Thyroid gland (tissue), 4 donors: ENCODE data around the gene IMPDH1. TPM values are rescaled to one million over a fixed set of nuclear protein-coding genes. Genes with fewer than 3 reads are reported as not detected.

Experiments
- DNase-seq, 2 donors: peaks; one replicate each; pipeline ENCODE4 v3.0.0-alpha.2; 2019
- H3K27ac ChIP-seq, 3 donors: fragments of 200-600 bp; sonication (generic); 1 replicate in 2 of 3; 2 replicates in 1 of 3; pipeline ENCODE4 v1.5.1; 2016 to 2019; ENCODE audit warnings: mild to moderate bottlenecking in 1 of 3, moderate library complexity in 1 of 3
- H3K27me3 ChIP-seq: fragments of 200-600 bp; sonication (generic); one replicate; pipeline ENCODE4 v1.5.1; 2019
- H3K36me3 ChIP-seq, 2 donors: fragments of 200-600 bp; sonication (generic); one replicate each; pipeline ENCODE4 v1.5.1; 2016 to 2019
- H3K4me1 ChIP-seq, 2 donors: fragments of 200-600 bp; sonication (generic); one replicate each; pipeline ENCODE4 v1.5.1; 2017 to 2019
- H3K4me3 ChIP-seq, 3 donors: fragments of 200-600 bp; sonication (generic); replicated peaks in 1 of 3; 1 replicate in 2 of 3; 2 replicates in 1 of 3; pipeline ENCODE4 v1.5.1; 2016; ENCODE audit warnings: mild to moderate bottlenecking in 1 of 3
- H3K9me3 ChIP-seq: fragments of 200-600 bp; sonication (generic); one replicate; pipeline ENCODE4 v1.5.1; 2017
- CTCF ChIP-seq, 6 experiments: fragments of 200-600 bp in 3 of 6; fragments of 450-650 bp in 3 of 6; sonication (generic) in 3 of 6; IDR thresholded peaks; one replicate each; pipeline ENCODE4 v1.5.1; 2016 to 2019; ENCODE audit warnings: antibody characterized with exemption in 6 of 6, mild to moderate bottlenecking in 2 of 6, inconsistent platforms in 1 of 6, moderate library complexity in 1 of 6
- POLR2A ChIP-seq, 2 donors: fragments of 450-650 bp; IDR thresholded peaks; one replicate each; pipeline ENCODE4 v1.6.1; 2017; ENCODE audit warnings: antibody characterized with exemption in 2 of 2, mild to moderate bottlenecking in 2 of 2, moderate library complexity in 1 of 2
- whole genome bisulfite sequencing, 2 donors: methylation state at CpG; one replicate each; pipeline ENCODE4 v1.1.5; 2017; 5-methylcytosine and 5-hydroxymethylcytosine counted together
- intact Hi-C: fragments of 100-400 bp; cut with DNase I; formaldehyde crosslinking; loops from one replicate; pipeline ENCODE4 v1.15.1; 2023
- total RNA-seq, 4 donors: library from RNA; depleted of rRNA; stranded (reverse); fragments of >200 nt; gene quantifications; one replicate each; pipeline ENCODE4 v1.2.3, GENCODE V29; 2016

The IMPDH1 gene
- total RNA-seq, 4 donors from 2014 or later: 12.3 to 37.9 (median 22.9) TPM

GRCh38 chr7:128358233-128358632 lies 51.5 kb downstream of the IMPDH1 start:
- Histone ChIP-seq H3K27me3 (no peaks in the 10 kb centered on the region), H3K36me3 (no peaks in the 10 kb centered on the region), H3K9me3 (no peaks in the 10 kb centered on the region), H3K4me3 (no peak overlapping the region), H3K27ac (no peak overlapping the region), H3K4me1 (peaks cover 10 to 11% of the 10 kb centered on the region in 2 donors)
- no peak for DNase-seq
- intact Hi-C loops: no loop called here
- TF ChIP-seq CTCF (IDR thresholded peaks at IDR 0.05): no peak
- no peak for TF ChIP-seq POLR2A (IDR thresholded peaks at IDR 0.05)
- WGBS, 2 donors: 70 to 98% methylated on average over 1 of the region's 1 CpG

- H3K36me3 ChIP-seq: no peaks in the 10 kb centered on the region
- intact Hi-C loops: no loop called here
- H3K27me3 ChIP-seq: no peaks in the 10 kb centered on the region
- DNase-seq: no peak
- H3K4me1 ChIP-seq: peaks cover 10 to 14% of the 10 kb centered on the region in 2 donors
- WGBS, 2 donors: 63 to 80% methylated on average over 4 to 6 of the region's 6 CpGs
- TF ChIP-seq POLR2A (IDR thresholded peaks at IDR 0.05) (no peak), CTCF (IDR thresholded peaks at IDR 0.05) (no peak)
- H3K4me3 ChIP-seq: no peak overlapping the region
- H3K9me3 ChIP-seq: no peaks in the 10 kb centered on the region
- no peak overlapping the region for H3K27ac ChIP-seq
These were observed 52.6 kb downstream of the IMPDH1 start for GRCh38 chr7:128357217-128357613.

- intact Hi-C loops: no loop called here
- Histone ChIP-seq H3K27ac (no peak overlapping the region), H3K4me3 (no peak overlapping the region), H3K9me3 (no peaks in the 10 kb centered on the region), H3K4me1 (peaks cover 6 to 17% of the 10 kb centered on the region in 2 donors), H3K36me3 (no peaks in the 10 kb centered on the region), H3K27me3 (no peaks in the 10 kb centered on the region)
- TF ChIP-seq CTCF (IDR thresholded peaks at IDR 0.05) (no peak), POLR2A (IDR thresholded peaks at IDR 0.05) (no peak)
- 82 to 100% methylated on average over 2 of the region's 2 CpGs for WGBS, 2 donors
- DNase-seq: no peak
These were observed 53.1 kb downstream of the IMPDH1 start for GRCh38 chr7:128356546-128357216.

- TF ChIP-seq CTCF (IDR thresholded peaks at IDR 0.05) (no peak), POLR2A (IDR thresholded peaks at IDR 0.05) (no peak)
- Histone ChIP-seq H3K27ac (no peak overlapping the region), H3K36me3 (no peaks in the 10 kb centered on the region), H3K9me3 (no peaks in the 10 kb centered on the region), H3K4me3 (no peak overlapping the region), H3K4me1 (peaks cover 0 to 12% of the 10 kb centered on the region in 2 donors), H3K27me3 (peaks cover 8% of the 10 kb centered on the region)
- no peak for DNase-seq
- intact Hi-C loops: no loop called here
- WGBS, 2 donors: 91 to 94% methylated on average over 1 of the region's 1 CpG
These were observed 56.2 kb downstream of the IMPDH1 start for GRCh38 chr7:128353610-128354009.

GRCh38 chr7:128353189-128353588 lies 56.6 kb downstream of the IMPDH1 start:
- WGBS, 2 donors: 90 to 92% methylated on average over 3 of the region's 3 CpGs
- Histone ChIP-seq H3K27me3 (peaks cover 8% of the 10 kb centered on the region), H3K4me3 (no peak overlapping the region), H3K9me3 (no peaks in the 10 kb centered on the region), H3K27ac (no peak overlapping the region), H3K36me3 (no peaks in the 10 kb centered on the region), H3K4me1 (peaks cover 0 to 12% of the 10 kb centered on the region in 2 donors)
- DNase-seq: no peak
- TF ChIP-seq POLR2A (IDR thresholded peaks at IDR 0.05) (no peak), CTCF (IDR thresholded peaks at IDR 0.05) (no peak)
- intact Hi-C loops: no loop called here
